Measurements from ENCODE around the gene RAB30. TPM values are rescaled to one million over a fixed set of nuclear protein-coding genes. Genes with fewer than 3 reads are reported as not detected.

The RAB30 gene
- total RNA-seq, 4 donors from 2014 or later: 14.1 to 38.1 (median 24.4) TPM

GRCh38 chr11:82981852-82982251, 89.8 kb downstream of the RAB30 start:
- no peak for TF ChIP-seq CTCF (IDR thresholded peaks at IDR 0.05)
- no peak for TF ChIP-seq POLR2A (IDR thresholded peaks at IDR 0.05)
- no peak for TF ChIP-seq POLR2AphosphoS5 (IDR thresholded peaks at IDR 0.05)
- TF ChIP-seq EP300 (IDR thresholded peaks at IDR 0.05): no peak
- Histone ChIP-seq H3K4me1 (peaks cover 16% of the 10 kb centered on the region), H3K36me3 (peaks cover 31% of the 10 kb centered on the region), H3K27me3 (no peaks in the 10 kb centered on the region), H3K27ac (no peak overlapping the region), H3K4me3 (no peak overlapping the region), H3K9me3 (no peaks in the 10 kb centered on the region)
- 95% methylated on average over 6 of the region's 6 CpGs for WGBS
- DNase-seq (ENCODE audit: low spot score in 2 of 2): no peak

GRCh38 chr11:82980947-82981346, 90.8 kb downstream of the RAB30 start:
- no peaks in the 10 kb centered on the region for H3K9me3 ChIP-seq
- no peak overlapping the region for H3K4me3 ChIP-seq
- H3K36me3 ChIP-seq: peaks cover 26% of the 10 kb centered on the region
- no peaks in the 10 kb centered on the region for H3K27me3 ChIP-seq
- H3K4me1 ChIP-seq: peaks cover 16% of the 10 kb centered on the region
- 86% methylated on average over 4 of the region's 4 CpGs for WGBS
- no peak for TF ChIP-seq EP300 (IDR thresholded peaks at IDR 0.05)
- no peak for TF ChIP-seq POLR2A (IDR thresholded peaks at IDR 0.05)
- no peak for TF ChIP-seq CTCF (IDR thresholded peaks at IDR 0.05)
- no peak for TF ChIP-seq POLR2AphosphoS5 (IDR thresholded peaks at IDR 0.05)
- H3K27ac ChIP-seq: peak overlapping the region; percentile 25
- DNase-seq (ENCODE audit: low spot score in 2 of 2): no peak

- peak overlapping the region; percentile 25 for H3K27ac ChIP-seq
- peaks cover 22% of the 10 kb centered on the region for H3K36me3 ChIP-seq
- DNase-seq (ENCODE audit: low spot score in 2 of 2): no peak
- H3K9me3 ChIP-seq: no peaks in the 10 kb centered on the region
- no peak overlapping the region for H3K4me3 ChIP-seq
- no peaks in the 10 kb centered on the region for H3K27me3 ChIP-seq
- no peak for TF ChIP-seq POLR2AphosphoS5 (IDR thresholded peaks at IDR 0.05)
- TF ChIP-seq POLR2A (IDR thresholded peaks at IDR 0.05): no peak
- TF ChIP-seq CTCF (IDR thresholded peaks at IDR 0.05): no peak
- no peak for TF ChIP-seq EP300 (IDR thresholded peaks at IDR 0.05)
- H3K4me1 ChIP-seq: peaks cover 16% of the 10 kb centered on the region
These were observed 91.4 kb downstream of the RAB30 start for GRCh38 chr11:82980292-82980691.

- DNase-seq (ENCODE audit: low spot score in 2 of 2): no peak
- peak in 1 of 3 donors; percentile 39 for TF ChIP-seq POLR2AphosphoS5 (IDR thresholded peaks at IDR 0.05)
- no peak for TF ChIP-seq CTCF (IDR thresholded peaks at IDR 0.05)
- TF ChIP-seq EP300 (IDR thresholded peaks at IDR 0.05): no peak
- TF ChIP-seq POLR2A (IDR thresholded peaks at IDR 0.05): no peak
- H3K4me1 ChIP-seq: peaks cover 16% of the 10 kb centered on the region
- no peaks in the 10 kb centered on the region for H3K9me3 ChIP-seq
- H3K27me3 ChIP-seq: no peaks in the 10 kb centered on the region
- H3K27ac ChIP-seq: peak overlapping the region; percentile 10
- peaks cover 22% of the 10 kb centered on the region for H3K36me3 ChIP-seq
- H3K4me3 ChIP-seq: no peak overlapping the region
These were observed 91.9 kb downstream of the RAB30 start for GRCh38 chr11:82979824-82980223.

- H3K27me3 ChIP-seq: no peaks in the 10 kb centered on the region
- no peak for DNase-seq (ENCODE audit: low spot score in 2 of 2)
- H3K27ac ChIP-seq: no peak overlapping the region
- peaks cover 21% of the 10 kb centered on the region for H3K36me3 ChIP-seq
- 71% methylated on average over 6 of the region's 6 CpGs for WGBS
- peaks cover 16% of the 10 kb centered on the region for H3K4me1 ChIP-seq
- H3K9me3 ChIP-seq: no peaks in the 10 kb centered on the region
- H3K4me3 ChIP-seq: no peak overlapping the region
- no peak for TF ChIP-seq POLR2A (IDR thresholded peaks at IDR 0.05)
- no peak for TF ChIP-seq EP300 (IDR thresholded peaks at IDR 0.05)
- TF ChIP-seq POLR2AphosphoS5 (IDR thresholded peaks at IDR 0.05): no peak
- TF ChIP-seq CTCF (IDR thresholded peaks at IDR 0.05): no peak
These were observed 93.1 kb downstream of the RAB30 start for GRCh38 chr11:82978422-82979099.

Data from suprapubic skin (tissue), 4 donors.